Stimulated activated CD4-positive, alpha-beta T cell treated with anti-CD3 and anti-CD28 coated beads, Interleukin-1b, Interleukin-23, amount 100 ng/mL, for 24 hours (primary cell): Measurements from ENCODE around the gene LUZP4.
"Not testable (repeated sequence)": the region's sequence is repeated elsewhere in the genome, so short reads cannot be mapped to it uniquely, and the experiment has no call there.

Experiments used
- DNase-seq, 4 experiments: peaks; one replicate each; pipeline ENCODE4 v3.0.0-alpha.2; 2020; ENCODE audit warnings: low read depth in 4 of 4, low spot score in 1 of 4

Gene LUZP4

DNA sequence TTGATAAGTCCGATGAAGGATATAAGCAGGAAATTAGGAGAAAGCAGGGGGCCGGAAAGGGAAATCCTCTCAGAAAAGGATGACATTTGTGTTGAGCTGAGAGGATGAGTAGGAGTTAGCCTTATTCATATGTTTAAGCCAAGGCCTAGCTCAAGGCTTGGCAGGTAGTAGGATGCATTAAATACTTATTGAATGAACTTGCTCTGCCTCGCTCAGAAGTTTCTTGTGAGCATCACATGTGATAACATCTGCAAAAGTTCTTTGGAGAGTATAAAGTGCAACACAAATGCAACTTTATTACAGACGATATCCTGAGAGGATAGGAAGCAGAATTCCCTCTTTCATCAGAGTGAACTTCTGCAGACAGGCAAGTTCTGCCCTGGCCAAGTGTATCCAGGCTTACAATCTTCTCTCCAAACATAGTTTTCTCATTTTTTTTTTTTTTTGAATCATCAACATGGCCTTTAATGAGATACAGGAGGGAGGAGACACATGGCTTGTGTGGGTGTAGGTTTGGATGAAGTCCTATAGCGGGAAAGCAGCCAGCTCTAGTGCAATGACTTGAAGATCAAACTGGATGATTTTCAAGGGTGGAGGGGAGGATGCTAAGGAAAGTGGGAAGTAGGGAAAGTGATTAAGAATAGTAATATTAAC, 48.1 kb downstream of the LUZP4 start:
- no peak for DNase-seq

DNA sequence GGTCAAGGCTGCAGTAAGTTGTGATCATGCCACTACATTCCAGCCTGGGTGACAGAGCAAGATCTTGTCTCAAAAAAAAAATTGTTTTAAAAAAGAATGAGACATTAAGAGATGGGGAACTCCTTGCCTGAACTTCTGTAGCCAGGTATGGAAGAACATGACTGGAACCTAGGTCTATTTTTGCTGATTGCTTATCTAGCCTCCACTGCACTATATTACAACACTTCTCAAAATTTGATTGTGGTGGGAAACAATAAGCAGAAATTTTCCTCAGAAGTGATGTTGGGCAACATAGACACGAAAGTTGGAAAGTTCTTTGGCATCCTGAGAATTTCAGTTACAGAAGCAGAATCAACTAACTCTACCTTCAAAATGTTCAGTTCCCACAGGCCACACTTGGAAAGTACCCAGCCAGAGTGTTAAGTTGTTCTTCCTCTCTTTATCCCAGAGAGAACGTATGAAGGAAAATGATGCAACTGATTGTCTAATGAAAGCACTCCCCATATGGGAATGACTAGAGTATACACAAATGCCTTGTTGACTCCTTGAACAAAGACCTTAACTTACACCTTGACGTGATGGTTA, 50.0 kb downstream of the LUZP4 start:
- no peak for DNase-seq

DNA sequence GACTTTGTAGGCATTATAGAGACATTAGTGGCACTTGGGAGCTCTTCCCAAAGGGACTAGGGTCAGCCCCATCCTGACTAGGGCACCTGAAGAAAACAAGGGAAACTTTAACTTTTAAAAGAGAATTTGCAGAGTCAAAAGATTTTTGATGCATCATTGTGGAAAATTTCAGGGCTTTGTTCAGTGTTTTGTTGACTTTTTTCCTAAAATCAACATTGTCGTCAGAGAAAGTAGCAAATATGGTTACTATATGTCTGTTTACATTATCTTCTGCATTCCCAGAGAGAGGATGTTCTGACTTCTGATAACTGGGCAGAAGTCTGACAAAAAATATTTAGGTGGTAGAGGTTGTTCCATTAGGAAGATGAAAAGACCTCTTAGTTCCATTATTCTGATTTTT, 51.9 kb downstream of the LUZP4 start:
- DNase-seq: no peak

DNA sequence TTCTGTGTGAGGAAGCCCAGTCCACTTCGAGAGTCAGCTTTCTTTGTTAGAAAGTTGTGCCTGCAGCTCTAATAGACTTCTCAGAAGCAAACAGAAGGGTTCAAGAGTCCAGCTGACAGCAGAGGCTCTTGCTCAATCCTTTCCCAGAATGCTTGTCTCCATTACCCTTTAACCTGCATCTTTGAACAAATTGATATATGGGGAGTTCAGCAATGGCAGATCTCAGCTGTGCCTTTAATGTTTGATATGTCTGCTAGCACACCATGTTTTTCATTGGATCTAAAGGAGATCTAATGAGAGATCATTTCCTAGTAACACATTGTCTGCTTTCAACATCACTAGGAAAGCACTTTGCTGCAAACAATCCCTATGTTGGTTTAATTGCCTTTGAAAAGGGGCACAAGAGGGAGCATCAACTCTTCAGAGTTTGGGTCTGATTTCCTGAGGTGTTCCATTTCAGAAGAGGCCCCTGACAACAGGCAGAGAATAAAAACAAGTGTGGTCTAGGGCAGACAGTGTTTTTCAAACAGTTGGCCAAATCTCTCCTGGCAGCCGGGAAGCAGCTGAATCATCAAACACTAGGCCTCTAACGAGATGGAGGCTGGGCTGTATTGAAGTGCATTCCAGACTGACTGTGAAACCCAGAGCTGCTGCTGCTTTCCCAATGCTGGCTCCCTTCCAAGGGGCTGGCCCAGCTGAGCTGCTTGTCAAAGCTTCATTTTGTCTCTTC, 55.5 kb downstream of the LUZP4 start:
- no peak for DNase-seq

DNA sequence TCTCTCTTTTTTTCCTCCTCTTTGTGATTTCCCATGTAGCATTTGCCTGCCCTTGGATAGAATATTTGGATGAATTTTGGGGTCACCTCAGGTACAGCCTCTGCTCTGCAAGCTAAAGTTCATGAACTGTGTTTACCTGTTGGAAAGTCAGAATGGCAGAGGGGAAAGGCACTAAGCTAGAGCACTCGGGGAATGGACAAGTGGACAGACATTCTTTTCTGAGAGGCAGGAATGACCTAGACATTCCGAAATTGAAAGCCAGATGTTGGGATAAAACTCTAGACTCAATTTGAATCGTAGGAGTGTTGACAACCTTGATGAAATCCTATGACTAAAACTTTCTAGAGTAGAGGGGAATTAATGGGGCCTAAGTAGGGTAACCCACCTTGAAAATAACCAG, 56.1 kb downstream of the LUZP4 start:
- DNase-seq: no peak

DNA sequence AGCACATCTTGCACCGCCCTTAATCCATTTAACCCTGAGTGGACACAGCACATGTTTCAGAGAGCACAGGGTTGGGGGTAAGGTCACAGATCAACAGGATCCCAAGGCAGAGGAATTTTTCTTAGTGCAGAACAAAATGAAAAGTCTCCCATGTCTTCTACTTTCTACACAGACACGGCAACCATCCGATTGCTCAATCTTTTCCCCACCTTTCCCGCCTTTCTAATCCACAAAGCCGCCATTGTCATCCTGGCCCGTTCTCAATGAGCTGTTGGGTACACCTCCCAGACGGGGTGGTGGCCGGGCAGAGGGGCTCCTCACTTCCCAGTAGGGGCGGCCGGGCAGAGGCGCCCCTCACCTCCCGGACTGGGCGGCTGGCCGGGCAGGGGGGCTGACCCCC, 57.2 kb downstream of the LUZP4 start:
- DNase-seq: not testable (repeated sequence)

DNA sequence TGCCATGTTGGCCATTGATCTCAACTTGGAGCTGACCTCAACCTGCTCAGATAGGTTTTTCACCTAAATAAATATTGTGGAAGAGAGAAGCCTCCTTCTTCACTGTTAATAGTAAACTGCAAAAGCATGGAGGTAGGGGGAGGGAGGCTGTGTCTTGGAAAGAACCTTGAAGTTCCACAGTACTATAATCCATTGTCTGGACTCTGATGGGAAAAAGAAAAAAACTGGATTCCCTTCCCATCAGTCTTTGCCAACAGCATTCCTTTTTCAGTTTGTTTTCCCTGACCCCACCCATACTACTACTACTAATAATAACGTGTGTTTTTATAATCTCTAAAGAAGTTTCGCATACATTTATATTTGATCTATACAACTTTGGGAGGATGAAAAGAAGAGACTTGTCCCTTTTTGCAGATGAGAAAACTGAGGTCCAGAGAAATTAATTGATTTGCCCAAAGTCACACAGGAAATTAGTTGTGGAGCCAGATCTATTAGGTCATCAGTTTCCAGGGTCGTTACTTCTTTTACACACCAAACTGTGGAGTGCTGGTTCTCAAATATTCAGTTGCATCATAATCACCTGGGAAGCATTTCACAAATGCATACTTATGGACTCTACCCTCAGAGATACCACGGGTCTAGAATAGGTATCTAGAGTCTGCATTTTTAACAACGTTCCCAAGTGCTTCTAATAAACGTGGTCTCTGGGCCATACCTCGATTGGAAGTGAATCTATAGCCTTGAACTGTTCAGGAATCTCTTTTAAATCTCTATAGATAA, 59.1 kb downstream of the LUZP4 start:
- DNase-seq: no peak

DNA sequence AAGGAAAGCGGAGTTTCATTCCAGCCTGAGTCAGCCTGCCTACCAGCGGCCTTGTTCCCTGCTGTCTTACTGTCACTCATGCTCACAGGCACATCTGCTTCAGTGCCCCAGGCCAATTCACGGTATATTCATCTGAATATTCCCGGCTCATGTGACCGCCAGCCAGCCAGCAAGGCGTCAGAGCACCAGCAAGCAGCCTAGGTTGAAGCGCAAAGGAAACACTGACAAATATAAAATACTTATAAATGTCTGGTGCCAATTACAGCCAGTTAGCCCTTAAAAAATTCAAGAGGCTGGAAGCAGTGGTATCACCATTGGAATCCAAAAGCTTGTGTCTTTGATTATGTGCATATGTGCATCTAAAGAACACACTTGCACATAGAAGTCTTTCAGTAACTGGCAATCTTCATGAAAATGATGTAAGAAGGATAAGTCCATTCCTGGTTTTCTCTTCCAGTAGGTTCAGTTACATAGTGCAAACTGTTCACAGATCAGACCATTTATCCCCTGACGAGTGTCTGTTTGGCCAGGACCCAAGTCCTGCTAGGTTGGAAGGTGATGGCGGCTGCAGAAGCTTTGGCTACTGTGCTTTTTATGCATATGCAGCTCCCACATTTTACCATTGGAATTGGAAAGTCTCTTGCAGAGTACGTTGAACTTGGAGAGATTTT, 61.3 kb downstream of the LUZP4 start:
- DNase-seq: no peak

DNA sequence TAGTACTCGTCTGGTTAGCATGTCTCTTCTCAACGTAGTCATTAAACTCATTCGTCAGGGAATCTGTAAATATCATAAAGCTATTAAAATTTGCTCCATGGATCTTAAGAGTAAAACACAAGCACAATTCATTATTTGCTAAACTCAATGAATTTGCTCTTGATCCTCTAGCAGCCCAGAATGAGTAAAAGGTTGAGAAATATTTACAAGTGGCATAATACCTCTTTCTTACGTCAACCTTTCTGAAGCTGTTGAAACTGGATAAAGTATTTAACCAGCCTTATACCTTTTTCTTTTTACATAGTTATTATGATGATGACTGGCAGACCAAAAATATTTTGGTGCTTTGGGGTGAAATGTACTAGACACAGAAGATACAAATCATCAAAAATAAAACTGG, 66.9 kb downstream of the LUZP4 start:
- no peak for DNase-seq
